HepG2 (cell line): Measurements from ENCODE around the gene GFER. TPM values are rescaled to one million over a fixed set of nuclear protein-coding genes. Genes with fewer than 3 reads are reported as not detected.

ENCODE experiments used
- CCDC6 ChIP-seq: sonication (generic); formaldehyde crosslinking; IDR thresholded peaks from 2 replicates; pipeline ENCODE4 v1.8.1; 2022; ENCODE audit warnings: mild to moderate bottlenecking, missing genetic modification reagents, moderate library complexity
- GATA4 ChIP-seq: sonication (generic); IDR thresholded peaks from 2 replicates; pipeline ENCODE4 v1.6.1; 2016; ENCODE audit warnings: antibody characterized with exemption, low read depth, borderline replicate concordance
- KMT2A ChIP-seq: sonication (generic); formaldehyde crosslinking; IDR thresholded peaks from 2 replicates; pipeline ENCODE4 v1.4.0; 2020; ENCODE audit warnings: missing genetic modification reagents
- RFXAP ChIP-seq: sonication (generic); formaldehyde crosslinking; IDR thresholded peaks from 2 replicates; pipeline ENCODE4 v1.4.0; 2020; ENCODE audit warnings: missing genetic modification reagents, borderline replicate concordance
- ZNF549 ChIP-seq: sonication (generic); formaldehyde crosslinking; IDR thresholded peaks from 2 replicates; pipeline ENCODE4 v1.5.0; 2020; ENCODE audit warnings: missing genetic modification reagents
- polyA plus RNA-seq, 8 experiments: library from polyadenylated mRNA; depleted of rRNA in 3 of 8; stranded (reverse) in 7 of 8; unstranded in 1 of 8; fragments of >200 nt; fragmentation: Illumina TruSeq in 4 of 8; extraction: Trizol in 4 of 8; gene quantifications; 2 replicates each; pipeline versions ENCODE4 v1.2.1 to v1.2.3, GENCODE V29; 2011 to 2016; ENCODE audit warnings: low read depth in 4 of 8, missing spikeins in 1 of 8, mixed read lengths in 1 of 8; ENCODE audit not compliant: insufficient read depth in 1 of 8
- total RNA-seq, 5 experiments: library from RNA; depleted of rRNA; stranded (reverse); fragments of >200 nt; fragmentation: Illumina TruSeq; extraction: Trizol; gene quantifications; 2 replicates each; pipeline ENCODE4 v1.2.3, GENCODE V29; 2016; ENCODE audit warnings: low read depth in 1 of 5
- TF ChIP-seq, protein P1 (sequence below): sonication (generic); formaldehyde crosslinking; IDR thresholded peaks from 2 replicates; pipeline ENCODE4 v1.5.0; 2020; ENCODE audit warnings: mild to moderate bottlenecking, missing genetic modification reagents, borderline replicate concordance
- TF ChIP-seq, protein P2 (sequence below): sonication (generic); formaldehyde crosslinking; IDR thresholded peaks from 2 replicates; pipeline ENCODE4 v1.8.1; 2022; ENCODE audit warnings: mild to moderate bottlenecking, missing genetic modification reagents
- TF ChIP-seq, protein P3 (sequence below): IDR thresholded peaks from 2 replicates; pipeline ENCODE4 v1.4.0; 2020; ENCODE audit warnings: mild to moderate bottlenecking, missing genetic modification reagents
- TF ChIP-seq, protein P4 (sequence below): sonication (generic); formaldehyde crosslinking; IDR thresholded peaks from 2 replicates; pipeline ENCODE4 v1.4.0; 2020; ENCODE audit warnings: missing genetic modification reagents

Gene GFER
- total and polyA plus RNA-seq, 2 of the 13 experiments (the other 11 are each of a cell fraction or from before 2014, with no cell fraction given), result 28.6 to 71.7 TPM

DNA sequence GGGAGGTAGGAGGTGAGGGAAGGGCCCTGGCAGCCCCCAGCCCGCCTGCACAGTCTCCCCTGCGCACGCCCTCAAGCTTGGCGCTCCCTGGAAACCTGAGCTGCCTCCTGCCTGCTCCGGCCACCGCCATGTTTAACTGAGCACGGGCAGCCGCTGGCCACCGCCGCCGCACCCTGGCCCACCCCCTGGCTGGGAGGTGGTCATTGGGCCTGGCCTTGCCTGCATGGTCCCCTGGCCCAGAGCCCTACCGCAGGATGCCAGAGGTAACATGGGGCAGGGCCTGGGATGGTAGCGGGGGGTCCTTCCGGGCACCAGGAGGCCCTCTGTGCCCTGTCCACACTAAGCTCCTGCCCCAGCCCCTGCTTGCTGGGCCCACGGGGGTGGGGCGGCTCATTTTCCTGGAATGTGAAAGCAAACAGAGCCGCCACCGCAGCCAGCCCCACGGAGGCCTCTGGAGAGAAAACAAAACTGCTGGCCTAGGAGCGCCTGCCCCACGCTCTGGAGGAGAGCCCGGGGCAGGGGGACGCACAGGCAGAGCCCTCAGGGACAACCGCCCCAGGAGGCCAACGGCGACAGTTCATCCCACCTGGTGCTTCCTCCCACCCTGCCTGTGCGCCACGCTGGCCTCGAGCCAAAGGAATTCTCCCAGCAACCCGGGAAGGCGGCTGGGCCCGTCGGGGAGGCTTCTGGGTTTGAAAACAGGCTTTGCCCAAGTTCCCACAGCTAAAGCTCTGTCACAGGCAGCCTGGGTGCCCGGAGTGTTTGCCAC, 51.6 kb downstream of the GFER start (continued):
- TF ChIP-seq, protein P1, sequence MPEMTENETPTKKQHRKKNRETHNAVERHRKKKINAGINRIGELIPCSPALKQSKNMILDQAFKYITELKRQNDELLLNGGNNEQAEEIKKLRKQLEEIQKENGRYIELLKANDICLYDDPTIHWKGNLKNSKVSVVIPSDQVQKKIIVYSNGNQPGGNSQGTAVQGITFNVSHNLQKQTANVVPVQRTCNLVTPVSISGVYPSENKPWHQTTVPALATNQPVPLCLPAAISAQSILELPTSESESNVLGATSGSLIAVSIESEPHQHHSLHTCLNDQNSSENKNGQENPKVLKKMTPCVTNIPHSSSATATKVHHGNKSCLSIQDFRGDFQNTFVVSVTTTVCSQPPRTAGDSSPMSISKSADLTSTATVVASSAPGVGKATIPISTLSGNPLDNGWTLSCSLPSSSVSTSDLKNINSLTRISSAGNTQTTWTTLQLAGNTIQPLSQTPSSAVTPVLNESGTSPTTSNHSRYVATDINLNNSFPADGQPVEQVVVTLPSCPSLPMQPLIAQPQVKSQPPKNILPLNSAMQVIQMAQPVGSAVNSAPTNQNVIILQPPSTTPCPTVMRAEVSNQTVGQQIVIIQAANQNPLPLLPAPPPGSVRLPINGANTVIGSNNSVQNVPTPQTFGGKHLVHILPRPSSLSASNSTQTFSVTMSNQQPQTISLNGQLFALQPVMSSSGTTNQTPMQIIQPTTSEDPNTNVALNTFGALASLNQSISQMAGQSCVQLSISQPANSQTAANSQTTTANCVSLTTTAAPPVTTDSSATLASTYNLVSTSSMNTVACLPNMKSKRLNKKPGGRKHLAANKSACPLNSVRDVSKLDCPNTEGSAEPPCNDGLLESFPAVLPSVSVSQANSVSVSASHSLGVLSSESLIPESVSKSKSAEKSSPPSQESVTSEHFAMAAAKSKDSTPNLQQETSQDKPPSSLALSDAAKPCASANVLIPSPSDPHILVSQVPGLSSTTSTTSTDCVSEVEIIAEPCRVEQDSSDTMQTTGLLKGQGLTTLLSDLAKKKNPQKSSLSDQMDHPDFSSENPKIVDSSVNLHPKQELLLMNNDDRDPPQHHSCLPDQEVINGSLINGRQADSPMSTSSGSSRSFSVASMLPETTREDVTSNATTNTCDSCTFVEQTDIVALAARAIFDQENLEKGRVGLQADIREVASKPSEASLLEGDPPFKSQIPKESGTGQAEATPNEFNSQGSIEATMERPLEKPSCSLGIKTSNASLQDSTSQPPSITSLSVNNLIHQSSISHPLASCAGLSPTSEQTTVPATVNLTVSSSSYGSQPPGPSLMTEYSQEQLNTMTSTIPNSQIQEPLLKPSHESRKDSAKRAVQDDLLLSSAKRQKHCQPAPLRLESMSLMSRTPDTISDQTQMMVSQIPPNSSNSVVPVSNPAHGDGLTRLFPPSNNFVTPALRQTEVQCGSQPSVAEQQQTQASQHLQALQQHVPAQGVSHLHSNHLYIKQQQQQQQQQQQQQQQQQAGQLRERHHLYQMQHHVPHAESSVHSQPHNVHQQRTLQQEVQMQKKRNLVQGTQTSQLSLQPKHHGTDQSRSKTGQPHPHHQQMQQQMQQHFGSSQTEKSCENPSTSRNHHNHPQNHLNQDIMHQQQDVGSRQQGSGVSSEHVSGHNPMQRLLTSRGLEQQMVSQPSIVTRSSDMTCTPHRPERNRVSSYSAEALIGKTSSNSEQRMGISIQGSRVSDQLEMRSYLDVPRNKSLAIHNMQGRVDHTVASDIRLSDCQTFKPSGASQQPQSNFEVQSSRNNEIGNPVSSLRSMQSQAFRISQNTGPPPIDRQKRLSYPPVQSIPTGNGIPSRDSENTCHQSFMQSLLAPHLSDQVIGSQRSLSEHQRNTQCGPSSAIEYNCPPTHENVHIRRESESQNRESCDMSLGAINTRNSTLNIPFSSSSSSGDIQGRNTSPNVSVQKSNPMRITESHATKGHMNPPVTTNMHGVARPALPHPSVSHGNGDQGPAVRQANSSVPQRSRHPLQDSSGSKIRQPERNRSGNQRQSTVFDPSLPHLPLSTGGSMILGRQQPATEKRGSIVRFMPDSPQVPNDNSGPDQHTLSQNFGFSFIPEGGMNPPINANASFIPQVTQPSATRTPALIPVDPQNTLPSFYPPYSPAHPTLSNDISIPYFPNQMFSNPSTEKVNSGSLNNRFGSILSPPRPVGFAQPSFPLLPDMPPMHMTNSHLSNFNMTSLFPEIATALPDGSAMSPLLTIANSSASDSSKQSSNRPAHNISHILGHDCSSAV, result no peak
- TF ChIP-seq, protein P2, sequence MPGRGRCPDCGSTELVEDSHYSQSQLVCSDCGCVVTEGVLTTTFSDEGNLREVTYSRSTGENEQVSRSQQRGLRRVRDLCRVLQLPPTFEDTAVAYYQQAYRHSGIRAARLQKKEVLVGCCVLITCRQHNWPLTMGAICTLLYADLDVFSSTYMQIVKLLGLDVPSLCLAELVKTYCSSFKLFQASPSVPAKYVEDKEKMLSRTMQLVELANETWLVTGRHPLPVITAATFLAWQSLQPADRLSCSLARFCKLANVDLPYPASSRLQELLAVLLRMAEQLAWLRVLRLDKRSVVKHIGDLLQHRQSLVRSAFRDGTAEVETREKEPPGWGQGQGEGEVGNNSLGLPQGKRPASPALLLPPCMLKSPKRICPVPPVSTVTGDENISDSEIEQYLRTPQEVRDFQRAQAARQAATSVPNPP, result no peak
- TF ChIP-seq RFXAP (peak; percentile 77; the same call in 1 of the 2 replicates), CCDC6 (peak; percentile 13; the same call in 1 of the 2 replicates), KMT2A (CRISPR knock-in tag) (peak; percentile 74; the same call in 1 of the 2 replicates), ZNF549 (no peak), GATA4 (peak; percentile 47; the same call in 1 of the 2 replicates)
- TF ChIP-seq, protein P3, sequence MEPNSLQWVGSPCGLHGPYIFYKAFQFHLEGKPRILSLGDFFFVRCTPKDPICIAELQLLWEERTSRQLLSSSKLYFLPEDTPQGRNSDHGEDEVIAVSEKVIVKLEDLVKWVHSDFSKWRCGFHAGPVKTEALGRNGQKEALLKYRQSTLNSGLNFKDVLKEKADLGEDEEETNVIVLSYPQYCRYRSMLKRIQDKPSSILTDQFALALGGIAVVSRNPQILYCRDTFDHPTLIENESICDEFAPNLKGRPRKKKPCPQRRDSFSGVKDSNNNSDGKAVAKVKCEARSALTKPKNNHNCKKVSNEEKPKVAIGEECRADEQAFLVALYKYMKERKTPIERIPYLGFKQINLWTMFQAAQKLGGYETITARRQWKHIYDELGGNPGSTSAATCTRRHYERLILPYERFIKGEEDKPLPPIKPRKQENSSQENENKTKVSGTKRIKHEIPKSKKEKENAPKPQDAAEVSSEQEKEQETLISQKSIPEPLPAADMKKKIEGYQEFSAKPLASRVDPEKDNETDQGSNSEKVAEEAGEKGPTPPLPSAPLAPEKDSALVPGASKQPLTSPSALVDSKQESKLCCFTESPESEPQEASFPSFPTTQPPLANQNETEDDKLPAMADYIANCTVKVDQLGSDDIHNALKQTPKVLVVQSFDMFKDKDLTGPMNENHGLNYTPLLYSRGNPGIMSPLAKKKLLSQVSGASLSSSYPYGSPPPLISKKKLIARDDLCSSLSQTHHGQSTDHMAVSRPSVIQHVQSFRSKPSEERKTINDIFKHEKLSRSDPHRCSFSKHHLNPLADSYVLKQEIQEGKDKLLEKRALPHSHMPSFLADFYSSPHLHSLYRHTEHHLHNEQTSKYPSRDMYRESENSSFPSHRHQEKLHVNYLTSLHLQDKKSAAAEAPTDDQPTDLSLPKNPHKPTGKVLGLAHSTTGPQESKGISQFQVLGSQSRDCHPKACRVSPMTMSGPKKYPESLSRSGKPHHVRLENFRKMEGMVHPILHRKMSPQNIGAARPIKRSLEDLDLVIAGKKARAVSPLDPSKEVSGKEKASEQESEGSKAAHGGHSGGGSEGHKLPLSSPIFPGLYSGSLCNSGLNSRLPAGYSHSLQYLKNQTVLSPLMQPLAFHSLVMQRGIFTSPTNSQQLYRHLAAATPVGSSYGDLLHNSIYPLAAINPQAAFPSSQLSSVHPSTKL (CRISPR knock-in tag), result peak; percentile 86
- TF ChIP-seq, protein P4, sequence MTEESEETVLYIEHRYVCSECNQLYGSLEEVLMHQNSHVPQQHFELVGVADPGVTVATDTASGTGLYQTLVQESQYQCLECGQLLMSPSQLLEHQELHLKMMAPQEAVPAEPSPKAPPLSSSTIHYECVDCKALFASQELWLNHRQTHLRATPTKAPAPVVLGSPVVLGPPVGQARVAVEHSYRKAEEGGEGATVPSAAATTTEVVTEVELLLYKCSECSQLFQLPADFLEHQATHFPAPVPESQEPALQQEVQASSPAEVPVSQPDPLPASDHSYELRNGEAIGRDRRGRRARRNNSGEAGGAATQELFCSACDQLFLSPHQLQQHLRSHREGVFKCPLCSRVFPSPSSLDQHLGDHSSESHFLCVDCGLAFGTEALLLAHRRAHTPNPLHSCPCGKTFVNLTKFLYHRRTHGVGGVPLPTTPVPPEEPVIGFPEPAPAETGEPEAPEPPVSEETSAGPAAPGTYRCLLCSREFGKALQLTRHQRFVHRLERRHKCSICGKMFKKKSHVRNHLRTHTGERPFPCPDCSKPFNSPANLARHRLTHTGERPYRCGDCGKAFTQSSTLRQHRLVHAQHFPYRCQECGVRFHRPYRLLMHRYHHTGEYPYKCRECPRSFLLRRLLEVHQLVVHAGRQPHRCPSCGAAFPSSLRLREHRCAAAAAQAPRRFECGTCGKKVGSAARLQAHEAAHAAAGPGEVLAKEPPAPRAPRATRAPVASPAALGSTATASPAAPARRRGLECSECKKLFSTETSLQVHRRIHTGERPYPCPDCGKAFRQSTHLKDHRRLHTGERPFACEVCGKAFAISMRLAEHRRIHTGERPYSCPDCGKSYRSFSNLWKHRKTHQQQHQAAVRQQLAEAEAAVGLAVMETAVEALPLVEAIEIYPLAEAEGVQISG (CRISPR knock-in tag), result peak; percentile 78
